Esophagus squamous epithelium (tissue), 4 donors: ENCODE data around the gene GNAI2.

Experiments
- CTCF ChIP-seq, 6 experiments: fragments of 450-650 bp in 4 of 6; fragments of 200-600 bp in 2 of 6; sonication (generic) in 2 of 6; IDR thresholded peaks; one replicate each; pipeline ENCODE4 v1.5.1; 2016 to 2019; ENCODE audit warnings: antibody characterized with exemption in 6 of 6, mild to moderate bottlenecking in 4 of 6, moderate library complexity in 4 of 6
- POLR2A ChIP-seq, 4 donors: fragments of 450-650 bp; IDR thresholded peaks; one replicate each; pipeline ENCODE4 v1.6.1; 2017; ENCODE audit warnings: antibody characterized with exemption in 4 of 4, mild to moderate bottlenecking in 4 of 4, moderate library complexity in 3 of 4

- TF ChIP-seq CTCF (IDR thresholded peaks at IDR 0.05) (no peak), POLR2A (IDR thresholded peaks at IDR 0.05) (no peak)
Measured at GRCh38 chr3:50221051-50221410, 15.0 kb upstream of the GNAI2 start.
